ENCODE results near the gene SRGAP3.

SRGAP3 gene

GRCh38 chr3:8952130-8952529 is 297.3 kb downstream of the SRGAP3 start:
- DNase-seq: no peak

GRCh38 chr3:8945890-8946600 is 303.4 kb downstream of the SRGAP3 start:
- no peak for DNase-seq

- DNase-seq: no peak
Measured at GRCh38 chr3:8942746-8943488, 306.5 kb downstream of the SRGAP3 start.

GRCh38 chr3:8942115-8942514 is 307.3 kb downstream of the SRGAP3 start:
- no peak for DNase-seq

- no peak for DNase-seq
Measured at GRCh38 chr3:8938021-8938420, 311.4 kb downstream of the SRGAP3 start.

GRCh38 chr3:8937064-8938020 is 312.1 kb downstream of the SRGAP3 start:
- DNase-seq: no peak

- no peak for DNase-seq
Measured at GRCh38 chr3:8932507-8932906, 316.9 kb downstream of the SRGAP3 start.

DNA sequence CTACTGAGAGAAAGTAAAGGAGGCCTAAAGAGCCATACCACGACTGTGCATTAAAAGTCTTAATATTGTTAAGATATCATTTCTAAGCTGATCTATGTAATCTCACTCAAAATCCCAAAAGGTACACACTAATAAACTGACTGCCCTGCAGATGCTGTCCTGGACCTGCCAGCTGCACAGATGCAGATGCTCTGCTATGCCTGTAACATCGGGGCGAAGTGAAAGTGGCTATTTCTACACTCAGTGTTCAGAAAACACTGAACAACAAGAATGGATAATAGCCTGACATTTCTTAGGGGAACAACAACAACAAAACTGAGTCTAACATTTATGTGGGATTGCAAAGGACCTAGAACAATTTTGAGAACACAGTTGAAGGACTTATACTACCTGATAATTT is 318.1 kb downstream of the SRGAP3 start:
- DNase-seq: no peak
